CMK (cell line): Measurements from ENCODE around the gene PLBD2.

Experiments
- DNase-seq: peaks from one replicate; pipeline ENCODE4 v3.0.0-alpha.2; 2010; ENCODE audit warnings: low read depth

Gene PLBD2

GRCh38 chr12:113420996-113421595 lies 62.7 kb downstream of the PLBD2 start:
- DNase-seq = no peak

GRCh38 chr12:113422030-113422885 lies 63.9 kb downstream of the PLBD2 start, which contains the start of gene SDSL:
SDSL (plus strand) TSS chr12:113422380; CDS start chr12:113427983, 5,603 bp downstream.
- peak; percentile 79 for DNase-seq

- no peak for DNase-seq
Measured at GRCh38 chr12:113422886-113423669, 64.7 kb downstream of the PLBD2 start.

GRCh38 chr12:113424456-113424855 lies 66.1 kb downstream of the PLBD2 start:
- DNase-seq = no peak

GRCh38 chr12:113424915-113425823 lies 66.8 kb downstream of the PLBD2 start:
- no peak for DNase-seq

GRCh38 chr12:113425960-113426453 lies 67.6 kb downstream of the PLBD2 start:
- no peak for DNase-seq

GRCh38 chr12:113427882-113428281 lies 69.5 kb downstream of the PLBD2 start:
- DNase-seq = no peak

- DNase-seq = no peak
Measured at GRCh38 chr12:113428482-113428881, 70.1 kb downstream of the PLBD2 start.

- DNase-seq = no peak
Measured at GRCh38 chr12:113432986-113433385, 74.6 kb downstream of the PLBD2 start.

GRCh38 chr12:113435367-113435766 lies 77.0 kb downstream of the PLBD2 start:
- DNase-seq = no peak

GRCh38 chr12:113436586-113436985 lies 78.2 kb downstream of the PLBD2 start:
- no peak for DNase-seq

GRCh38 chr12:113436993-113437728 lies 78.8 kb downstream of the PLBD2 start:
- no peak for DNase-seq

- no peak for DNase-seq
Measured at GRCh38 chr12:113437729-113438100, 79.3 kb downstream of the PLBD2 start.

GRCh38 chr12:113438523-113439300 lies 80.3 kb downstream of the PLBD2 start:
- DNase-seq = no peak

GRCh38 chr12:113439301-113439597 lies 80.9 kb downstream of the PLBD2 start:
- DNase-seq = no peak

GRCh38 chr12:113439606-113440030 lies 81.2 kb downstream of the PLBD2 start:
- DNase-seq = no peak

- DNase-seq = no peak
Measured at GRCh38 chr12:113440336-113440735, 81.9 kb downstream of the PLBD2 start.
